Upper lobe of left lung (tissue), 4 donors: ENCODE data around the gene LINC00305.

Experiments
- EP300 ChIP-seq, 4 donors: sonication (generic); formaldehyde crosslinking; IDR thresholded peaks; one replicate each; pipeline ENCODE4 v1.5.1; 2017; ENCODE audit warnings: antibody characterized with exemption in 4 of 4, control low read depth in 2 of 4
- POLR2A ChIP-seq, 4 donors: fragments of 450-650 bp; IDR thresholded peaks; one replicate each; pipeline ENCODE4 v1.5.1; 2016 to 2017; ENCODE audit warnings: antibody characterized with exemption in 4 of 4, mild to moderate bottlenecking in 2 of 4
- POLR2AphosphoS5 ChIP-seq, 2 donors: sonication (generic); formaldehyde crosslinking; IDR thresholded peaks; one replicate each; pipeline ENCODE4 v1.5.1; 2017; ENCODE audit warnings: antibody characterized with exemption in 2 of 2
- TF ChIP-seq, protein P1 (sequence below), 6 experiments: fragments of 450-650 bp in 4 of 6; fragments of 200-600 bp in 2 of 6; sonication (generic) in 2 of 6; IDR thresholded peaks; one replicate each; pipeline ENCODE4 v1.5.1; 2016 to 2019; ENCODE audit warnings: antibody characterized with exemption in 6 of 6

DNA sequence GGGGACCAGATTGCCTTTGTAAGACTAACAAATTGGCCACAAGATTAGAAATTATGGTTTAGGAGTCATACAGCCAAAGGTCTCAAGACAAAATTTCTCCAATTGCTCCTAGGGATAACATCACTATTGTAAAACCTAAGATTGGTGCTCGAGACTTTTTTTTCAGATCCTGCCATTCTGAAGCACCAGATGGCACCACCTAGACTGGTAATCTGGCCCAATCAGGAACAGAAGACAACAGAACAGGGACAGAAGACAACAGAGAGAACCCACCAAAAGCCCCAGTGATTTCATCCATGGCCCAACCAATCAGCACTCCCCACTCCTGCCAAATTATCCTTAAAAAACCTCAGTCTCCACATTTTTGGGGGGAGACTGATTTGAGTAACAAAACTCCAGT, 66.8 kb downstream of the LINC00305 start:
- TF ChIP-seq POLR2A (IDR thresholded peaks at IDR 0.05) (no peak), EP300 (IDR thresholded peaks at IDR 0.05) (no peak), POLR2AphosphoS5 (IDR thresholded peaks at IDR 0.05) (no peak)
- TF ChIP-seq, protein P1, sequence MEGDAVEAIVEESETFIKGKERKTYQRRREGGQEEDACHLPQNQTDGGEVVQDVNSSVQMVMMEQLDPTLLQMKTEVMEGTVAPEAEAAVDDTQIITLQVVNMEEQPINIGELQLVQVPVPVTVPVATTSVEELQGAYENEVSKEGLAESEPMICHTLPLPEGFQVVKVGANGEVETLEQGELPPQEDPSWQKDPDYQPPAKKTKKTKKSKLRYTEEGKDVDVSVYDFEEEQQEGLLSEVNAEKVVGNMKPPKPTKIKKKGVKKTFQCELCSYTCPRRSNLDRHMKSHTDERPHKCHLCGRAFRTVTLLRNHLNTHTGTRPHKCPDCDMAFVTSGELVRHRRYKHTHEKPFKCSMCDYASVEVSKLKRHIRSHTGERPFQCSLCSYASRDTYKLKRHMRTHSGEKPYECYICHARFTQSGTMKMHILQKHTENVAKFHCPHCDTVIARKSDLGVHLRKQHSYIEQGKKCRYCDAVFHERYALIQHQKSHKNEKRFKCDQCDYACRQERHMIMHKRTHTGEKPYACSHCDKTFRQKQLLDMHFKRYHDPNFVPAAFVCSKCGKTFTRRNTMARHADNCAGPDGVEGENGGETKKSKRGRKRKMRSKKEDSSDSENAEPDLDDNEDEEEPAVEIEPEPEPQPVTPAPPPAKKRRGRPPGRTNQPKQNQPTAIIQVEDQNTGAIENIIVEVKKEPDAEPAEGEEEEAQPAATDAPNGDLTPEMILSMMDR (IDR thresholded peaks at IDR 0.05) = no peak
